SK-N-SH (cell line): ENCODE data around the gene ZNF296. TPM values are rescaled to one million over a fixed set of nuclear protein-coding genes. Genes with fewer than 3 reads are reported as not detected.

ENCODE experiments used
- CTCF ChIA-PET: fragments of 300-600, 350-600 bp; formaldehyde crosslinking; extraction: SDS; loops from one replicate; lab custom pipeline; 2021; lab: Yijun Ruan, JAX
- POLR2A ChIA-PET: fragments of 350-600 bp; sonication (Branson Sonifier 250); formaldehyde crosslinking; extraction: SDS; loops from one replicate; lab custom pipeline; 2020; ENCODE audit warnings: antibody characterized with exemption, inconsistent platforms; lab: Yijun Ruan, JAX
- DNase-seq: peaks from one replicate; pipeline ENCODE4 v3.0.0; 2012
- H2AFZ ChIP-seq: fragments of 200-600 bp; sonication (generic); 2 replicates; pipeline ENCODE4 v1.8.1; 2016; ENCODE audit warnings: antibody characterized with exemption, mild to moderate bottlenecking, low read depth
- H3F3A ChIP-seq: fragments of 200-600 bp; sonication (generic); replicated peaks from 2 replicates; pipeline ENCODE3; 2016; ENCODE audit warnings: antibody characterized with exemption, mild to moderate bottlenecking; ENCODE audit not compliant: insufficient read depth
- H3K27ac ChIP-seq, 2 experiments: fragments of 200-500 bp in 1 of 2; fragments of 200-600 bp in 1 of 2; sonication (Bioruptor generic) in 1 of 2; sonication (generic), shearing (Covaris generic) in 1 of 2; 2 replicates each; pipeline versions ENCODE4 v1.5.1 to v1.6.1; 2014 to 2016; ENCODE audit warnings: low read depth in 2 of 2, inconsistent platforms in 1 of 2, low read length in 1 of 2, mild to moderate bottlenecking in 1 of 2, mixed read lengths in 1 of 2
- H3K27me3 ChIP-seq: fragments of 200-600 bp; sonication (generic), shearing (Covaris generic); 2 replicates; pipeline ENCODE4 v1.6.1; 2016; ENCODE audit warnings: mixed run types; ENCODE audit not compliant: insufficient read depth
- H3K36me3 ChIP-seq, 2 experiments: fragments of 200-500 bp in 1 of 2; fragments of 200-600 bp in 1 of 2; sonication (Bioruptor generic) in 1 of 2; sonication (generic) in 1 of 2; replicated peaks in 1 of 2; 2 replicates each; pipeline versions ENCODE3 to v1.5.1; 2014 to 2016; ENCODE audit warnings: low read length in 1 of 2, mild to moderate bottlenecking in 1 of 2; ENCODE audit not compliant: insufficient read depth in 2 of 2, control insufficient read depth in 1 of 2
- H3K4me1 ChIP-seq, 2 experiments: fragments of 200-500 bp in 1 of 2; fragments of 200-600 bp in 1 of 2; sonication (Bioruptor generic) in 1 of 2; sonication (generic), shearing (Covaris generic) in 1 of 2; 2 replicates each; pipeline versions ENCODE4 v1.5.1 to v1.6.1; 2014 to 2016; ENCODE audit warnings: low read depth in 1 of 2, low read length in 1 of 2, mixed run types in 1 of 2; ENCODE audit not compliant: insufficient read depth in 2 of 2, control insufficient read depth in 1 of 2
- H3K4me2 ChIP-seq: fragments of 200-600 bp; sonication (generic), shearing (Covaris generic); 2 replicates; pipeline ENCODE4 v1.6.1; 2017; ENCODE audit warnings: mixed run types
- H3K4me3 ChIP-seq, 2 experiments: fragments of 200-500 bp in 1 of 2; fragments of 200-600 bp in 1 of 2; sonication (Bioruptor generic) in 1 of 2; sonication (generic), shearing (Covaris generic) in 1 of 2; 2 replicates each; pipeline versions ENCODE4 v1.5.1 to v1.8.1; 2014 to 2016; ENCODE audit warnings: low read depth in 2 of 2, inconsistent platforms in 1 of 2, low read length in 1 of 2, mild to moderate bottlenecking in 1 of 2, mixed read lengths in 1 of 2, moderate library complexity in 1 of 2
- H3K79me2 ChIP-seq: fragments of 200-600 bp; sonication (generic); 2 replicates; pipeline ENCODE4 v1.8.1; 2017; ENCODE audit warnings: mild to moderate bottlenecking; ENCODE audit not compliant: insufficient read depth
- H3K9ac ChIP-seq: fragments of 200-600 bp; sonication (generic); 2 replicates; pipeline ENCODE4 v1.6.1; 2017; ENCODE audit warnings: mixed run types
- H3K9me2 ChIP-seq: fragments of 200-600 bp; sonication (generic); 2 replicates; pipeline ENCODE4 v1.6.1; 2017; ENCODE audit warnings: mixed run types
- H3K9me3 ChIP-seq: fragments of 200-600 bp; sonication (generic); 2 replicates; pipeline ENCODE4 v1.6.1; 2017; ENCODE audit warnings: mixed run types, mild to moderate bottlenecking, moderate library complexity
- H4K20me1 ChIP-seq: fragments of 200-600 bp; sonication (generic); 2 replicates; pipeline ENCODE4 v1.6.1; 2017; ENCODE audit warnings: mild to moderate bottlenecking, mixed run types; ENCODE audit not compliant: insufficient read depth
- CHD2 ChIP-seq: fragments of 150-350 bp; IDR thresholded peaks from 2 replicates; pipeline ENCODE4 v1.6.1; 2018; ENCODE audit warnings: low read length; ENCODE audit not compliant: partially characterized antibody
- ELF1 ChIP-seq: IDR thresholded peaks from 2 replicates; pipeline ENCODE4 v1.4.0; 2012
- FOSL2 ChIP-seq: IDR thresholded peaks from 2 replicates; pipeline ENCODE4 v1.4.0; 2012; ENCODE audit warnings: low read depth, mild to moderate bottlenecking, moderate library complexity, borderline replicate concordance
- FOXM1 ChIP-seq: IDR thresholded peaks from 2 replicates; pipeline ENCODE4 v1.4.0; 2012; ENCODE audit warnings: low read depth, mild to moderate bottlenecking
- JUND ChIP-seq: IDR thresholded peaks from 2 replicates; pipeline ENCODE4 v1.4.0; 2012
- MAX ChIP-seq: IDR thresholded peaks from 2 replicates; pipeline ENCODE4 v1.4.0; 2012; ENCODE audit warnings: low read depth
- NRF1 ChIP-seq: IDR thresholded peaks from 2 replicates; pipeline ENCODE4 v1.6.1; 2012; ENCODE audit warnings: low read depth, mild to moderate bottlenecking, low read length
- POLR2AphosphoS5 ChIP-seq: IDR thresholded peaks from 2 replicates; pipeline ENCODE4 v1.6.1; 2012; ENCODE audit warnings: low read depth, low read length
- RCOR1 ChIP-seq: fragments of 150-350 bp; IDR thresholded peaks from 2 replicates; pipeline ENCODE4 v1.6.1; 2017; ENCODE audit warnings: antibody characterized with exemption, low read length
- SMC3 ChIP-seq: IDR thresholded peaks from 2 replicates; pipeline ENCODE4 v1.6.1; 2012; ENCODE audit warnings: low read depth, low read length, improper control_type of control experiment
- TAF1 ChIP-seq: IDR thresholded peaks from 2 replicates; pipeline ENCODE4 v1.6.1; 2012; ENCODE audit warnings: low read depth, mild to moderate bottlenecking, low read length, moderate library complexity, borderline replicate concordance
- TCF12 ChIP-seq: IDR thresholded peaks from 2 replicates; pipeline ENCODE4 v1.4.0; 2012
- YY1 ChIP-seq: IDR thresholded peaks from 2 replicates; pipeline ENCODE4 v1.4.0; 2012; ENCODE audit warnings: low read depth, mild to moderate bottlenecking
- WGBS: methylation state at CpG from one replicate; pipeline ENCODE4 v1.1.6; 2017; ENCODE audit warnings: low lambda C conversion rate; 5-methylcytosine and 5-hydroxymethylcytosine counted together
- polyA plus RNA-seq, 3 experiments: library from polyadenylated mRNA; depleted of rRNA; stranded (reverse); fragments of >200 nt; gene quantifications; 2 replicates each; pipeline ENCODE4 v1.2.3, GENCODE V29; 2012
- TF ChIP-seq, protein P1 (sequence below): fragments of 150-350 bp; IDR thresholded peaks from 2 replicates; pipeline ENCODE4 v1.6.1; 2016; ENCODE audit warnings: mild to moderate bottlenecking, low read depth, low read length
- TF ChIP-seq, protein P2 (sequence below): fragments of 150-350 bp; IDR thresholded peaks from 2 replicates; pipeline ENCODE4 v1.6.1; 2017; ENCODE audit warnings: antibody characterized with exemption, low read length, low read depth, borderline replicate concordance

Gene ZNF296
- polyA plus RNA-seq, 1 of the 3 experiments (the other 2 are of a cell fraction): 0.21 TPM

GRCh38 chr19:45079063-45079910, 3.0 kb upstream of the ZNF296 start, which contains the start of gene GEMIN7 (continued):
- no peak for TF ChIP-seq RCOR1
- TF ChIP-seq SMC3: no peak
- TF ChIP-seq, protein P1, sequence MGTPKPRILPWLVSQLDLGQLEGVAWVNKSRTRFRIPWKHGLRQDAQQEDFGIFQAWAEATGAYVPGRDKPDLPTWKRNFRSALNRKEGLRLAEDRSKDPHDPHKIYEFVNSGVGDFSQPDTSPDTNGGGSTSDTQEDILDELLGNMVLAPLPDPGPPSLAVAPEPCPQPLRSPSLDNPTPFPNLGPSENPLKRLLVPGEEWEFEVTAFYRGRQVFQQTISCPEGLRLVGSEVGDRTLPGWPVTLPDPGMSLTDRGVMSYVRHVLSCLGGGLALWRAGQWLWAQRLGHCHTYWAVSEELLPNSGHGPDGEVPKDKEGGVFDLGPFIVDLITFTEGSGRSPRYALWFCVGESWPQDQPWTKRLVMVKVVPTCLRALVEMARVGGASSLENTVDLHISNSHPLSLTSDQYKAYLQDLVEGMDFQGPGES: no peak
- no peak for TF ChIP-seq NRF1
- TF ChIP-seq, protein P2, sequence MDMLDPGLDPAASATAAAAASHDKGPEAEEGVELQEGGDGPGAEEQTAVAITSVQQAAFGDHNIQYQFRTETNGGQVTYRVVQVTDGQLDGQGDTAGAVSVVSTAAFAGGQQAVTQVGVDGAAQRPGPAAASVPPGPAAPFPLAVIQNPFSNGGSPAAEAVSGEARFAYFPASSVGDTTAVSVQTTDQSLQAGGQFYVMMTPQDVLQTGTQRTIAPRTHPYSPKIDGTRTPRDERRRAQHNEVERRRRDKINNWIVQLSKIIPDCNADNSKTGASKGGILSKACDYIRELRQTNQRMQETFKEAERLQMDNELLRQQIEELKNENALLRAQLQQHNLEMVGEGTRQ: no peak
- 0 out of 2 replicates have a peak, but pooled peaks have one; percentile 14 for TF ChIP-seq ELF1
- TF ChIP-seq MAX: peak; percentile 95
- peak; percentile 46; the same call in 1 of the 2 replicates for TF ChIP-seq TCF12
- TF ChIP-seq TAF1: peak; percentile 97
- TF ChIP-seq FOXM1: no peak
- TF ChIP-seq YY1: peak; percentile 33; the same call in 1 of the 2 replicates
- TF ChIP-seq POLR2AphosphoS5: peak; percentile 70
- TF ChIP-seq CHD2: peak; percentile 66
- no peak; the same call in 1 of the 2 replicates for TF ChIP-seq JUND
- TF ChIP-seq FOSL2: no peak; the same call in 1 of the 2 replicates

GRCh38 chr19:45078390-45079062, 2.2 kb upstream of the ZNF296 start:
- H3K9me3 ChIP-seq: no peaks in the 10 kb centered on the region
- ChIA-PET POLR2A (interaction anchor here (0.7 to 2.1 kb wide), 7 partner anchors 10 to 100 kb away, joined by 3 to 19 read pairs (median 3); partner anchors contain the start of genes CLASRP, PPP1R37 and TRAPPC6A), CTCF (interaction anchor here (0.8 to 1.8 kb wide), 6 partner anchors 13 to 260 kb away, joined by 3 to 9 read pairs (median 3); no protein-coding TSS in a partner anchor)
- H3K36me3 ChIP-seq: peaks cover 0 to 6% of the 10 kb centered on the region in 2 experiments
- no peaks in the 10 kb centered on the region for H3K9me2 ChIP-seq
- H3K79me2 ChIP-seq: peaks cover 43% of the 10 kb centered on the region
- no peaks in the 10 kb centered on the region for H4K20me1 ChIP-seq
- peak overlapping the region; percentile 98 for H3K4me2 ChIP-seq
- H3K4me3 ChIP-seq: peak overlapping the region; percentile 84 to 99
- peak overlapping the region in 1 of 2 experiments; percentile 53; a peak in 2 of 4 replicates for H3K27ac ChIP-seq
- H2AFZ ChIP-seq: peak overlapping the region; percentile 96
- peaks cover 0 to 9% of the 10 kb centered on the region in 2 experiments; a peak in 1 of 4 replicates for H3K4me1 ChIP-seq
- 77% methylated on average over 7 of the region's 10 CpGs for WGBS
- H3K9ac ChIP-seq: peak overlapping the region; percentile 97
- no peaks in the 10 kb centered on the region for H3K27me3 ChIP-seq
- DNase-seq: no peak
- H3F3A ChIP-seq: peaks cover 8% of the 10 kb centered on the region
- no peak for TF ChIP-seq MAX
